Mucosa of stomach (tissue), 1 donor: Measurements from ENCODE around the gene PIK3R6.

ENCODE experiments used
- H3K27me3 ChIP-seq: one replicate; pipeline ENCODE4 v1.7.0; 2013; ENCODE audit warnings: mild to moderate bottlenecking, low read length; ENCODE audit not compliant: control insufficient read depth, insufficient read depth
- H3K36me3 ChIP-seq: one replicate; pipeline ENCODE4 v1.7.0; 2013; ENCODE audit warnings: low read length; ENCODE audit not compliant: control insufficient read depth, insufficient read depth
- H3K4me1 ChIP-seq: one replicate; pipeline ENCODE4 v1.7.0; 2013; ENCODE audit warnings: mild to moderate bottlenecking, low read length; ENCODE audit not compliant: control insufficient read depth, insufficient read depth
- H3K4me3 ChIP-seq: one replicate; pipeline ENCODE4 v1.7.0; 2013; ENCODE audit warnings: low read length
- H3K9ac ChIP-seq: one replicate; pipeline ENCODE4 v1.7.0; 2013; ENCODE audit warnings: mild to moderate bottlenecking, low read length, moderate library complexity
- H3K9me3 ChIP-seq: one replicate; pipeline ENCODE4 v1.7.0; 2013; ENCODE audit warnings: mild to moderate bottlenecking, low read length, moderate library complexity; ENCODE audit not compliant: control insufficient read depth
- donor health status: Pancreatic carcinoma.

The PIK3R6 gene

DNA sequence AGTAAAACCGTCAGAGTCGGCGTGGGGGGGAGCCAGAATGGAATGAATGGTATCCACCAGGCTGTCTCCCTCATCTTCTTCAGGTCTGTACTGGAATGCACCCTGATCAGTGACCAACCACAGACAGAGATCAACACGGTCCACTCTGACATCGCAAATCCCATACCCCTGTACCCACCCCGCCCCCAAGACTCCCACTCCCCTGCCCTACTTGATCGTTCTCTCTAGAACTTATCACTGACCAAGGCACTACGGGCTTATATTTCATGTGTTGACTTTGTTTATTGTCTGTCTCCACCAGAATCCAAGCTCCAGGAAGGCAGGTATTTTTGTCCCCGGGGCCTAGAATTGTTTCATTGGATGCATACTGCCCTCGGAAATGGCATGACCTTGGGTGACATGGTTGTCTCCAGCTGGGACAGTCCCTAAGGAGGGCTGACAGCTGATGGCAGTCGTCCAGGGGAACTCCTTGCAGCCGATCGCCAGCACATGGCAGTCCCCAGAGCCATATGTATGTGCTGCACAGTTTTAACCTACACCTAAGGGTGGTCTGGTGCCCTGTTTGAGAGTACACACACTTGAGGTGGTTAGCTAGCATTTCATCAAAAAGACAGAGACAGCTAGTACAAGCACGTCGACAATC lies 67.8 kb downstream of the PIK3R6 start:
- Histone ChIP-seq H3K27me3 (no peaks in the 10 kb centered on the region), H3K9me3 (no peaks in the 10 kb centered on the region), H3K36me3 (no peaks in the 10 kb centered on the region), H3K9ac (peak overlapping the region; percentile 89), H3K4me1 (peaks cover 17% of the 10 kb centered on the region), H3K4me3 (peak overlapping the region; percentile 42)

DNA sequence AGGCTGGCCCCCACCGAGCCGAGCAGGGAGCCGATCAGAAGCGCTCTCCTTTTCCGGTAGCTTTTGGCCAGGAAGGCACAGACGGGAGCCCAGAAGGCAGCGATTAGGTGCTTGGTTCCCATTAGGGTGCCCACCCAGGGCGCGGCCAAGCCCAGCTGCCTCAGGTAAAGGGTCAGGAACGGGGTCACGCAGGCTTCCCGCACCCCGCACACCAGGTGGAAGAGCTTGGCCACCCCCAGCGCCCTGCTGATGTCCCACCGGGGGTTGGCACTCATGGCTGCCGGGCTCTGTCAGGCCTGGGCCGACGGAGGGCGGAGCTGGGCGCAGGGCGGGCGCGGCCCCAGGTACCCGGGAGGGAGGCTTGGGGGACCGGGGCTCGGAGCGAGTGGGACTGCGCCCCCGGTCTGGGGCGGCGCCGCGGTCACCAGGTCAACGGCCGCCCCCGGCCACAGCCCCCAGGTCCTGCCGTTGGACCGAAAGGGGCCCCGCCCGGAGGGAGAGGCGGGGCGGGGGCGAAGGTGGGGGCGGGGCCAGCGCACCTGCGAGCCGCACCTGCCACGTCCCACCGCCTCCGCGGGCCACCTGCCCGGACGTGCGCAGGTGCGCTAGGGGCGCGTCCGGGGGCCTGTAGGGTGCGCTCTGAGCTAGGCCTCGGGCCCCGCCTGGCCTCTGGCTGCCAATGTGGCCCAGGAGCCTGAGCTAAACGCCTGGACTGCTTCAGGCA lies 68.5 kb downstream of the PIK3R6 start, which contains the start of gene MFSD6L:
Gene MFSD6L, minus strand, starts transcription at position 520 of the 724 bp plus-strand sequence. Its CDS starts 245 bp downstream, at position 275.
- Histone ChIP-seq H3K36me3 (no peaks in the 10 kb centered on the region), H3K4me1 (peaks cover 17% of the 10 kb centered on the region), H3K9me3 (no peaks in the 10 kb centered on the region), H3K9ac (peak within 1 kb of the TSS; percentile 89), H3K27me3 (no peaks in the 10 kb centered on the region), H3K4me3 (peak within 1 kb of the TSS; percentile 42)

DNA sequence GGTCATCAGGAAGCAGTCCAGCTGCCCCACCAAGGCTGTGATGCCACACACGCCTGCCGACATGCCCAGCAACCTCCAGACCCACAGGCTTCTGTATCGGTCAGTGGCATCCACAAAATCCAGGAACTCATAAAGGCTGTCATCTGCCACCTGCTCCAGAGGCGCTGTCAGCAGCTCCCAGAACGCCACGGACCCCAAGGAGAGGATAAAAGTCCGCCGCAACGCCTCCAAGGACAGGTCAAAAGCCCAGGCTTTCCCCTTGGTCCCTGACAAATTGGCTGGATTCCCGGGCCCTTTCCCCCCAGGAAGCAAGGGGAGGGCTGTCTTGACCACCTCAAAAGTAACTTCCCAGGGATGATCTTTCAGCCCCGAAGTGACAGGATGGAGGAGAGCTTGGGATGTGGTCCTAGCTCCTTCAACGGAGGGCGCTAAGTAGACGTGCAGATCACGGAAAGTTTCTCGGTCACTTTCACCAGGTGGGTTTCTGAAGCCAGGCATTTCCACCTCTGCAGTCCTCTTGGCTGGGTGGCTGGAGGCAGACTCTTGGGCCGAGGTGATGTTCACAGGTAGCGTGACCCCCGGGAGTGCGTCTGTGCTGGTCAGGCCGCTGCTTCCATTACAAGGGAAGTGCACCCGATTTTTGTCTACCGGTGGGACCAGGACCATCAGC lies 69.2 kb downstream of the PIK3R6 start:
- peaks cover 17% of the 10 kb centered on the region for H3K4me1 ChIP-seq
- H3K4me3 ChIP-seq = peak overlapping the region; percentile 42
- H3K36me3 ChIP-seq = no peaks in the 10 kb centered on the region
- H3K27me3 ChIP-seq = no peaks in the 10 kb centered on the region
- no peaks in the 10 kb centered on the region for H3K9me3 ChIP-seq
- H3K9ac ChIP-seq = peak overlapping the region; percentile 89

DNA sequence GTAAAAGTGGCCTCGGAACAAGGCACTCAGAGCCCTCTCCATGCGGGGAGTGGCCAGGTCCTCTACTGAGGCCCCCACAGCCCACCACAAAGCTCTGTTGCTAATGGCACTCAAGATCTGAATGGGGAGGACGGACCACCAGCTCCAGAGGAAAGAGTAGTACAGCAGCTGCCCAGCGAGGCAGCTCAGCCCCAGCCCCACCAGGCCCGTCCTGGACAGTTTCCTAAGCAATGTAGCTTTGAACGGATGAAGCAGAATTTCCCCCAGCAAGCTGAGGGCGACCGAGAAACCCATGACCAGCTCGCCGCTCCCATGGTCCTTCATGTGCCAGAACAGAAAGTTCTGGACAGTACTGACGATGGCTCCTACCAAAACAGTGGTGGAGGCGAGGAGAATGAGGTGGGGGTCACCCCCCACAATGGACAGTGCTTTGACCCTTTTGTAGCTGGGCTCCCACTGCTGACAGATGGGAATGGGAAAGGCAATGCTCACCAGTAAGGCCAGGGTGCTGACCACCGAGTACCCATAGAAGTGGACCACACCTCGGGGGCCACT lies 69.8 kb downstream of the PIK3R6 start:
- no peaks in the 10 kb centered on the region for H3K27me3 ChIP-seq

DNA sequence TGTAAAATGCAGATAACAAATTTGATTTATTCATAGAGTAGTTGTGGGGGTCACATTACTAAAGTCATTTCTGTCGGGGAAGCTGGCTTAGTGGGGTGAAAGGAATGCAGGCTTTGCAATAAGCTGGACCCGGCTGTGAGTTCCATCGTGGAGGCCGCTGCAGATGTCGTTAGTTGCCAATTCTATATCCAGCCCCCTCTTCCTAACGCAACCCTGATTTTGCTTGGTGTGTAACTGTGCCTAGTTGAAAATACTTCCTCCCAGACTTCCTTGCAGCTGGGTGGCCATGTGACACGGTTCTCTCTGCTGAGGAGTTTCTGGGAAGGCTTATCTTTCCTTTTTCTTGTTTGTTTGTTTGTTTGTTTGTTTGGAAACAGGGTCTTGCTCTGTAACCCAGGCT lies 72.8 kb downstream of the PIK3R6 start:
- Histone ChIP-seq H3K27me3 (no peaks in the 10 kb centered on the region), H3K36me3 (no peaks in the 10 kb centered on the region), H3K9me3 (no peaks in the 10 kb centered on the region), H3K4me1 (peaks cover 12% of the 10 kb centered on the region), H3K4me3 (no peak overlapping the region), H3K9ac (no peak overlapping the region)

More for the DNA sequence above, 69.8 kb downstream of the PIK3R6 start:
- Histone ChIP-seq H3K36me3 (no peaks in the 10 kb centered on the region), H3K9ac (no peak overlapping the region), H3K4me1 (peaks cover 17% of the 10 kb centered on the region), H3K9me3 (no peaks in the 10 kb centered on the region), H3K4me3 (no peak overlapping the region)

DNA sequence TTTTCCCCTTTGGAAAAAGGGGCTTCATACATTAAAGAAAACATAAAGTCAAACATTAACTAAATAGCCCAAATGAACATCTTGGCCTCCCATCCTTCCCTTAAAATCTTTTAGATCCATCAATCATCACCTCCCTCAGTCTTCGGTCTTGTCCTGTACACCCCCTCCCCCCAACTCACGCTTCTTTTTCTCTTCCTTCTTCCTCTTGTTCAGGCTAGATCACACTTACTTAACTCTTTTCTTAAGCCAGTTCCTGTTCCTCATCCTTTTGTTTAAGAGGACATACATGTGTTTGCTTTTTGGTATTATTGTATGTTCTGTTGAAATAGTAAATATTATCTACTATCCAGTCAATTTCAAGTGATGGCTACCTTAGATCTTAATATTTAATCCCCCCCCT lies 73.8 kb downstream of the PIK3R6 start:
- Histone ChIP-seq H3K27me3 (no peaks in the 10 kb centered on the region), H3K4me1 (peaks cover 14% of the 10 kb centered on the region), H3K36me3 (no peaks in the 10 kb centered on the region), H3K9ac (no peak overlapping the region), H3K4me3 (no peak overlapping the region), H3K9me3 (no peaks in the 10 kb centered on the region)

DNA sequence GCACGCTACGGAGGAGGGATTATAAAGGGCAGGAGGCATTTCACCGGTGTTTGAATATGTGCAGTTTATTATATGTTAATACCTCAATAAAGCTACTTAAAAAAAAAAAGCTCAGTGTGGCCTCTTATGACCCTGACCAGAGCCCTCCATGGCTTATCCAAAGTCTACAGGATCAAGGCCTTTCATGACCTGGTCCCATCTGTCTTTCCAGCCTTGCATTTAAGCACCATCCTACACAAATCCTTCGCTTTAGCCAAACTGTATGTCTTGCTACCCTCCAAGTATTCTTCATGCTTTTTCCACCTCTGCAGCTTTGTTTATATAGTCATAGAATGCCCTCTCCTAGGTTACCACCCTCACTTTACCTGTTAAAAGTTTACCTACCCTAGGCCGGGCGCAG lies 74.8 kb downstream of the PIK3R6 start:
- H3K36me3 ChIP-seq = no peaks in the 10 kb centered on the region
- H3K9ac ChIP-seq = no peak overlapping the region
- no peaks in the 10 kb centered on the region for H3K9me3 ChIP-seq
- H3K4me3 ChIP-seq = no peak overlapping the region
- peaks cover 5% of the 10 kb centered on the region for H3K4me1 ChIP-seq
- H3K27me3 ChIP-seq = no peaks in the 10 kb centered on the region

DNA sequence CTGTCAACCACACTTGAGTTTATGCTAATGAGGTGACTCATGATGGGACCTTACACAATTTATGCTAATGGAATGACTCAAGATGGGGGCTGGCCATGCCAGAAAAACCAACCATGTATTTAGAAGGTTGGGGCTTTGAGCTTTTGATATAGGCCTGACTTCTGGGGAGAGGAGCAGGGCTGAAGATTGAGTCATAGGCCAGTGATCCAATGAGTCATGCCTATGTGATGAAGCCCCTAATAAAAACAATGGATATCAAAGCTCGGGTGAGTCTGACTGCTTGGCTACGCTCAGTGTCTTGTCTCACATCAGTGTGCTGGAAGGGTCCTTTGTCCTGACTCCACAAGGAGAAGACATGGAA lies 75.6 kb downstream of the PIK3R6 start:
- no peaks in the 10 kb centered on the region for H3K36me3 ChIP-seq
- no peaks in the 10 kb centered on the region for H3K9me3 ChIP-seq
- no peaks in the 10 kb centered on the region for H3K27me3 ChIP-seq
- H3K4me3 ChIP-seq = no peak overlapping the region
- peaks cover 5% of the 10 kb centered on the region for H3K4me1 ChIP-seq
- no peak overlapping the region for H3K9ac ChIP-seq

DNA sequence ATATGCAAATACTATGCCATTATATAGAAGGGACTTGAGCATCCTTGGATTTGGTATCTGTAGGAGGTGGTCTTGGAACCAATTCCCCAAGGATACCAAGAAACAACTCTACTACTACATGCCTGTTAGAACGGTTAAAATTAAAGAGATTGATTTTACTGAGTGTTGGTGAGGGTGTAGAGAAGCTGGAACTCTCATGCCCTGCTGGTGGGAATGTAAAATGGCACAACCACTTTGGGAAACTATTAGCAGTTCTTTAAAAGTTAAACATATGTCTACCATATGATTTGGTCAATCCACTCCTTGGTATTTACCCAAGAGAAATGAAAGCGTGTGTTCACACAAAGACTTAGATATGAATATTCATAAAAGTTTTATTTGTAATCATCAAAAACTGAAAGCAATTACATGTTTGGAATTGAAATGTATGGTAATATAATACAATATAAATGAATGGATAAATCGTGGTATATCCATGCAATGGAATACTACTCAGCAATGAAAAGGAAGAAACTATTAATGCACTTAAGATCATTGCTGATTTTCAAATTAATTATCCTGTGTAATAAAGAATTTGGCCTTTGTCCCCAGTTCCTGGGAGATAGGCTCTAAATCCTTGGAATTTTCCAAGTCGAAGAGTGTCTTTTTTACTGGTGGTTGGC lies 76.1 kb downstream of the PIK3R6 start:
- Histone ChIP-seq H3K9ac (no peak overlapping the region), H3K4me3 (no peak overlapping the region), H3K27me3 (no peaks in the 10 kb centered on the region), H3K4me1 (peaks cover 5% of the 10 kb centered on the region), H3K9me3 (no peaks in the 10 kb centered on the region), H3K36me3 (no peaks in the 10 kb centered on the region)

DNA sequence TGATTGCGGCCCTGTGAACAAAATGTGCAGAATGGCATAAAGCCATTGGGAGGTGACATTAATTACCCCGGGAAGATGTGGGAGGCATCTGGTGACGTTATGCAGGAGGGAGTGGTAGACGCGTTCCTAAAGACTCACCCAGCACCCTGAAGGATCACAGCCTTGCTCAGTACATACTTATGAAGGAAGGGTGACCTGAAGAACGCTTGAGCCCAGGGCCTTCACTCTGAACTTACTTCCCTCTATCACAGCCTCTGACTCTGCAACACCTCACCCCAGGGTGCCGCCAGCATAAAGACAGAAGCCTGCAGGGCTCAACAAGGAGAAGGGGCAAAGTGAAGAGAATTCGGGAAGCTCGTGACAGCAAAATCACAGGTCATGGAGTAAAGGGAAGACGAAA lies 77.7 kb downstream of the PIK3R6 start:
- no peaks in the 10 kb centered on the region for H3K36me3 ChIP-seq
- no peak overlapping the region for H3K9ac ChIP-seq

DNA sequence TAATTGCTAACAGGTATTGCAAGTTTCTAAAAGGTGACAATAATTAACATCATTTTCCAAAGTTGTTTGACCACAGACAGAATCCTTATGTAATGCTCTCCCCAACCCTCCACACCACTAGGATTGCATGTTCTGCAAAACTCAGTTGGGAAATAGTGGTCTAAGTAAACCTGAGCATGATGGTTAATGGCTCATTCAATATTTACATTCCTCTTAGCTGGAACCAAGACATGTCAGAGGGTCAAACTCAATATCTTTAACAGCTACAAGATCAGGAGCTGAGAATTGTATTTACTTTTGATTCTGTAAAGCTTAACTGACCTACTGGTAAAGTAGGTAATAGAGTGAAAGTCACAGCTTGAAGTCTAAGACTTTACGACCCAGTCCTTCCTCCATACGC lies 78.5 kb downstream of the PIK3R6 start:
- Histone ChIP-seq H3K36me3 (no peaks in the 10 kb centered on the region), H3K9me3 (no peaks in the 10 kb centered on the region), H3K9ac (no peak overlapping the region), H3K4me3 (no peak overlapping the region), H3K4me1 (peaks cover 10% of the 10 kb centered on the region), H3K27me3 (peaks cover 4% of the 10 kb centered on the region)

More for the DNA sequence above, 77.7 kb downstream of the PIK3R6 start:
- Histone ChIP-seq H3K9me3 (no peaks in the 10 kb centered on the region), H3K4me3 (no peak overlapping the region), H3K4me1 (peaks cover 10% of the 10 kb centered on the region), H3K27me3 (peaks cover 4% of the 10 kb centered on the region)
